SJSA1 (cell line): Measurements from ENCODE around the gene P3H2. TPM values are rescaled to one million over a fixed set of nuclear protein-coding genes. Genes with fewer than 3 reads are reported as not detected.
A peak's percentile ranks its signal among the peaks of the same experiment; 100 is the strongest.
"Not testable (repeated sequence)": the region's sequence is repeated elsewhere in the genome, so short reads cannot be mapped to it uniquely, and the experiment has no call there.

ENCODE experiments used
- DNase-seq, 2 experiments: peaks; one replicate each; pipeline ENCODE4 v3.0.0-alpha.2; 2015 to 2020; ENCODE audit warnings: low spot score in 2 of 2, low read depth in 1 of 2
- H3K27ac ChIP-seq: fragments of 250-450 bp; sonication (Bioruptor Pico); 2 replicates; pipeline ENCODE4 v1.5.1; 2020; ENCODE audit warnings: mild to moderate bottlenecking, moderate library complexity
- H3K27me3 ChIP-seq: fragments of 250-450 bp; sonication (Bioruptor Pico); replicated peaks from 2 replicates; pipeline ENCODE4 v1.5.1; 2020; ENCODE audit warnings: mild to moderate bottlenecking, moderate library complexity
- H3K36me3 ChIP-seq: fragments of 250-450 bp; sonication (Bioruptor Pico); 2 replicates; pipeline ENCODE4 v1.5.1; 2020; ENCODE audit warnings: mild to moderate bottlenecking
- H3K4me1 ChIP-seq: fragments of 250-450 bp; sonication (Bioruptor Pico); replicated peaks from 2 replicates; pipeline ENCODE4 v1.6.1; 2021; ENCODE audit warnings: mild to moderate bottlenecking
- H3K4me3 ChIP-seq: fragments of 250-450 bp; sonication (Bioruptor Pico); 2 replicates; pipeline ENCODE4 v1.5.1; 2020; ENCODE audit warnings: mild to moderate bottlenecking
- H3K9me3 ChIP-seq: fragments of 250-450 bp; sonication (Bioruptor Pico); replicated peaks from 2 replicates; pipeline ENCODE4 v1.5.1; 2020; ENCODE audit warnings: mild to moderate bottlenecking
- total RNA-seq: library from RNA; depleted of rRNA; stranded (reverse); fragments of >200 nt; shearing (Covaris generic); gene quantifications from 2 replicates; pipeline ENCODE4 v1.2.3, GENCODE V29; 2014; rRNA removed

P3H2 gene, protein sequence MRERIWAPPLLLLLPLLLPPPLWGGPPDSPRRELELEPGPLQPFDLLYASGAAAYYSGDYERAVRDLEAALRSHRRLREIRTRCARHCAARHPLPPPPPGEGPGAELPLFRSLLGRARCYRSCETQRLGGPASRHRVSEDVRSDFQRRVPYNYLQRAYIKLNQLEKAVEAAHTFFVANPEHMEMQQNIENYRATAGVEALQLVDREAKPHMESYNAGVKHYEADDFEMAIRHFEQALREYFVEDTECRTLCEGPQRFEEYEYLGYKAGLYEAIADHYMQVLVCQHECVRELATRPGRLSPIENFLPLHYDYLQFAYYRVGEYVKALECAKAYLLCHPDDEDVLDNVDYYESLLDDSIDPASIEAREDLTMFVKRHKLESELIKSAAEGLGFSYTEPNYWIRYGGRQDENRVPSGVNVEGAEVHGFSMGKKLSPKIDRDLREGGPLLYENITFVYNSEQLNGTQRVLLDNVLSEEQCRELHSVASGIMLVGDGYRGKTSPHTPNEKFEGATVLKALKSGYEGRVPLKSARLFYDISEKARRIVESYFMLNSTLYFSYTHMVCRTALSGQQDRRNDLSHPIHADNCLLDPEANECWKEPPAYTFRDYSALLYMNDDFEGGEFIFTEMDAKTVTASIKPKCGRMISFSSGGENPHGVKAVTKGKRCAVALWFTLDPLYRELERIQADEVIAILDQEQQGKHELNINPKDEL
- 166 and 188 TPM in 2 replicates for total RNA-seq

GRCh38 chr3:190120269-190121060 is at the start of gene P3H2:
Gene P3H2 (minus strand): TSS chr3:190120897. CDS start chr3:190120731, 166 bp downstream.
- no peaks in the 10 kb centered on the region for H3K27me3 ChIP-seq
- peak; percentile 86 to 93 for DNase-seq
- H3K9me3 ChIP-seq = no peaks in the 10 kb centered on the region
- peaks cover 16% of the 10 kb centered on the region for H3K36me3 ChIP-seq
- peak within 1 kb of the TSS; percentile 94 for H3K4me3 ChIP-seq
- peaks cover 59% of the 10 kb centered on the region for H3K4me1 ChIP-seq
- H3K27ac ChIP-seq = peak within 1 kb of the TSS; percentile 70

GRCh38 chr3:190169877-190170276 is 49.2 kb upstream of the P3H2 start:
- H3K4me3 ChIP-seq = peak overlapping the region; percentile 8
- peak overlapping the region; percentile 14; the same call in 1 of the 2 replicates for H3K27ac ChIP-seq
- H3K36me3 ChIP-seq = no peaks in the 10 kb centered on the region
- no peaks in the 10 kb centered on the region for H3K27me3 ChIP-seq
- peaks cover 15% of the 10 kb centered on the region for H3K4me1 ChIP-seq
- no peaks in the 10 kb centered on the region for H3K9me3 ChIP-seq
- DNase-seq = no peak

DNA sequence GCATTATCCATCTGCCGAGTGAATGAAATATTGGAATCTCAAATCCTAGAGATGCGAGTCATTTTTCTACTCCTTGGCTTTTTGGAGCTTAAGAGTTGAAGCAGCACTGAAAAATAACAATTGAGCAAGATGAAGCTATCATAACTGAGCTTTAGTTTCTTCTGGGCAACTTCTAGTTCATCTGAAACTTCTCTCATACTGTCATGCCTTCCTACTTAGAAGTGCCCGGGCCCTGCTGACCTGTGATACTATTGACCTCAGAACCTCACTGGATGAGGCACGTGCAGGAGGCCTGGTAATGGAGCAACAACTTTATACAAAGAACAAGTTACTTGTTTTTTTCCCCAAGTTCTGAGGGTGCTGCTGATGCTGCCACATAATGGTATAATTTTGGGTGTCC is 48.5 kb upstream of the P3H2 start:
- H3K4me3 ChIP-seq = no peak overlapping the region
- DNase-seq = peak in 1 of 2 experiments; percentile 31
- H3K36me3 ChIP-seq = no peaks in the 10 kb centered on the region
- H3K27ac ChIP-seq = no peak overlapping the region
- H3K4me1 ChIP-seq = peaks cover 11% of the 10 kb centered on the region
- no peaks in the 10 kb centered on the region for H3K9me3 ChIP-seq
- no peaks in the 10 kb centered on the region for H3K27me3 ChIP-seq

- Histone ChIP-seq H3K27ac (no peak overlapping the region), H3K36me3 (no peaks in the 10 kb centered on the region), H3K27me3 (no peaks in the 10 kb centered on the region), H3K9me3 (no peaks in the 10 kb centered on the region), H3K4me3 (no peak overlapping the region), H3K4me1 (peaks cover 8% of the 10 kb centered on the region)
- DNase-seq = no peak
Observed at GRCh38 chr3:190167936-190168680, 47.4 kb upstream of the P3H2 start.

- no peaks in the 10 kb centered on the region for H3K27me3 ChIP-seq
- no peak overlapping the region for H3K27ac ChIP-seq
- H3K4me1 ChIP-seq = peaks cover 13% of the 10 kb centered on the region
- H3K9me3 ChIP-seq = no peaks in the 10 kb centered on the region
- H3K4me3 ChIP-seq = no peak overlapping the region
- H3K36me3 ChIP-seq = no peaks in the 10 kb centered on the region
- no peak for DNase-seq
Observed at GRCh38 chr3:190166948-190167347, 46.3 kb upstream of the P3H2 start.

- Histone ChIP-seq H3K27ac (no peak overlapping the region), H3K27me3 (no peaks in the 10 kb centered on the region), H3K4me3 (no peak overlapping the region), H3K36me3 (no peaks in the 10 kb centered on the region), H3K4me1 (peaks cover 13% of the 10 kb centered on the region), H3K9me3 (no peaks in the 10 kb centered on the region)
- no peak for DNase-seq
Observed at GRCh38 chr3:190165253-190165652, 44.6 kb upstream of the P3H2 start.

GRCh38 chr3:190162013-190162412 is 41.3 kb upstream of the P3H2 start:
- peaks cover 11% of the 10 kb centered on the region for H3K4me1 ChIP-seq
- not testable (repeated sequence) for H3K27me3 ChIP-seq, H3K4me3 ChIP-seq, H3K36me3 ChIP-seq, H3K9me3 ChIP-seq, DNase-seq, H3K27ac ChIP-seq

DNA sequence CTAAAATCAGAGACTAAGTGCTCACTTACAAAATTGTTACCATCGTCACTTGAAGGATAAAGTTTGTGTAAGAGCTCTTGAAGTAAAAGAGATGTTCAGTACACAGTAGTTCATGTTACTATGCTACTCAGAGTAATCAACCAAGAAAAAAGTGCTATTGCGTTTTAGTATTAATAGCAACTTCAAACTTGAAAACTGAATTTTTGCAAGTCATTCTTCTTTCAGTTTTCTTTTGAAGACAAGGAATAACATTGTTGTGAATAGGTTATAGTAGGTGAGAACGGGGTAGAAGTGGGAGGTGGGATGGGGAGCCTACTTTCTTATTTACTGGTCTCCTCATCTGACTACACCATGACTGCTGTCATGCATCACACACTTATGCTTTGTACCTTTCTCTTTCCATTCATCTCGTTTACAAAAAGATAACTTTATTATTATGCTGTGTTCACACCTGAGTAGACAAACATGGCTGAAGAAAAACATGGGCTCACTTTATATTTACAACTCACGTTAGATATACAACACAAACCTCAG is 39.3 kb upstream of the P3H2 start:
- H3K4me1 ChIP-seq = peaks cover 11% of the 10 kb centered on the region
- no peak overlapping the region for H3K4me3 ChIP-seq
- no peak overlapping the region for H3K27ac ChIP-seq
- no peaks in the 10 kb centered on the region for H3K36me3 ChIP-seq
- H3K9me3 ChIP-seq = no peaks in the 10 kb centered on the region
- no peaks in the 10 kb centered on the region for H3K27me3 ChIP-seq
- DNase-seq = no peak

DNA sequence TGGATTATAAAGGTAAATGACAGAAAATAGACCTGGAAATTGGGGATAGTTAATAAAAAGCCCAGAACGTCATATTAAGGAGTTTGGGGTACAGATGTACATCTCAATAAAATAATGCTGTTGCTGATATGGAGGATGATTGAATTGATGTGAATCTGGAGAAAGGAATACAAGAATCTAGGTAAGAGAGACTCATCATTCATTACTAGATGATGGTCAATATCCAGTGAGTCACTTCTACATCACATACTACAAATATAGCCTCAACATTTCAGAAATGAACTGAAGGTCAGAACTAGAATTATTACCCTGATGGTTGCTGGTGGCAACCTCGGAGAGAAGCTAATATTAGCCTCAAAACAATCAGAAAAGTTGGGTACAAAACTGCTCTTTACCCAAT is 37.6 kb upstream of the P3H2 start:
- Histone ChIP-seq H3K36me3 (no peaks in the 10 kb centered on the region), H3K4me1 (peaks cover 11% of the 10 kb centered on the region), H3K4me3 (no peak overlapping the region), H3K27me3 (no peaks in the 10 kb centered on the region), H3K27ac (no peak overlapping the region), H3K9me3 (no peaks in the 10 kb centered on the region; the same call in 1 of the 2 replicates)
- DNase-seq = no peak

GRCh38 chr3:190155752-190156151 is 35.1 kb upstream of the P3H2 start:
- DNase-seq = no peak
- H3K27ac ChIP-seq = no peak overlapping the region
- H3K36me3 ChIP-seq = no peaks in the 10 kb centered on the region
- H3K4me3 ChIP-seq = no peak overlapping the region
- peaks cover 17% of the 10 kb centered on the region for H3K4me1 ChIP-seq
- H3K9me3 ChIP-seq = no peaks in the 10 kb centered on the region; the same call in 1 of the 2 replicates
- H3K27me3 ChIP-seq = no peaks in the 10 kb centered on the region

GRCh38 chr3:190150681-190151080 is 30.0 kb upstream of the P3H2 start:
- no peak for DNase-seq
- peaks cover 21% of the 10 kb centered on the region for H3K4me1 ChIP-seq
- H3K4me3 ChIP-seq = no peak overlapping the region
- H3K27me3 ChIP-seq = no peaks in the 10 kb centered on the region
- H3K27ac ChIP-seq = peak overlapping the region; percentile 20; the same call in 1 of the 2 replicates
- no peaks in the 10 kb centered on the region for H3K36me3 ChIP-seq
- H3K9me3 ChIP-seq = no peaks in the 10 kb centered on the region; the same call in 1 of the 2 replicates

- H3K9me3 ChIP-seq, H3K27me3 ChIP-seq, H3K4me3 ChIP-seq, H3K36me3 ChIP-seq: not testable (repeated sequence)
- peak overlapping the region; percentile 20; the same call in 1 of the 2 replicates for H3K27ac ChIP-seq
- peaks cover 24% of the 10 kb centered on the region for H3K4me1 ChIP-seq
- DNase-seq = peak in 1 of 2 experiments; percentile 17
Observed at GRCh38 chr3:190149830-190150619, 29.3 kb upstream of the P3H2 start.
